A549 (cell line): ENCODE measurements around the gene CDRT15.
"Not testable (repeated sequence)": the region's sequence is repeated elsewhere in the genome, so short reads cannot be mapped to it uniquely, and the experiment has no call there.

ENCODE experiments used
- CEBPB ChIP-seq, 2 experiments: fragments of >200 bp in 1 of 2; sonication (Bioruptor Twin) in 1 of 2; formaldehyde crosslinking in 1 of 2; IDR thresholded peaks; 2 replicates each; pipeline ENCODE4 v1.6.1; 2012 to 2016
- CHD2 ChIP-seq: fragments of 150-350 bp; IDR thresholded peaks from 2 replicates; pipeline ENCODE4 v1.6.1; 2014; ENCODE audit warnings: low read length; ENCODE audit not compliant: partially characterized antibody
- HOXA7 ChIP-seq: fragments of 250-450 bp; sonication (Bioruptor Pico); IDR thresholded peaks from 2 replicates; pipeline ENCODE4 v1.5.0; 2020; ENCODE audit warnings: mild to moderate bottlenecking, moderate library complexity
- HOXB13 ChIP-seq: fragments of 250-450 bp; sonication (Bioruptor Pico); IDR thresholded peaks from 2 replicates; pipeline ENCODE4 v1.5.0; 2020; ENCODE audit warnings: low read depth, mild to moderate bottlenecking, moderate library complexity
- HOXB5 ChIP-seq: fragments of 250-450 bp; sonication (Bioruptor Pico); IDR thresholded peaks from 2 replicates; pipeline ENCODE4 v1.5.0; 2020; ENCODE audit warnings: mild to moderate bottlenecking, moderate library complexity
- NFE2L2 ChIP-seq: fragments of 150-350 bp; conservative IDR thresholded peaks from 2 replicates; pipeline ENCODE4 v1.6.1; 2014; ENCODE audit warnings: low read length
- NR3C1 ChIP-seq: fragments of >200 bp; sonication (Bioruptor Twin); formaldehyde crosslinking; IDR thresholded peaks from 3 replicates; pipeline ENCODE4 v1.6.1; 2017
- POLR2A ChIP-seq: IDR thresholded peaks from 2 replicates; pipeline ENCODE4 v1.6.1; 2012; ENCODE audit warnings: mild to moderate bottlenecking, low read length
- RFX5 ChIP-seq: fragments of 450-650 bp; IDR thresholded peaks from 2 replicates; pipeline ENCODE4 v1.7.1; 2014; ENCODE audit warnings: antibody characterized with exemption, mild to moderate bottlenecking, moderate library complexity
- RNF2 ChIP-seq: fragments of 200-600 bp; sonication (generic); IDR thresholded peaks from 2 replicates; pipeline ENCODE4 v1.6.1; 2016; ENCODE audit warnings: low read depth, mild to moderate bottlenecking, antibody characterized with exemption, moderate library complexity, borderline replicate concordance
- SREBF2 ChIP-seq: fragments of 450-650 bp; IDR thresholded peaks from 2 replicates; pipeline ENCODE4 v1.6.1; 2014; ENCODE audit warnings: mild to moderate bottlenecking, moderate library complexity
- USF2 ChIP-seq: fragments of 450-650 bp; IDR thresholded peaks from 2 replicates; pipeline ENCODE4 v1.6.1; 2014; ENCODE audit warnings: antibody characterized with exemption
- ZNF302 ChIP-seq: fragments of 250-450 bp; sonication (Bioruptor Pico); IDR thresholded peaks from 2 replicates; pipeline ENCODE4 v1.9.0; 2021; ENCODE audit warnings: inconsistent platforms, mild to moderate bottlenecking, moderate library complexity
- TF ChIP-seq, protein P1 (sequence below): fragments of >200 bp; sonication (Bioruptor Twin); formaldehyde crosslinking; IDR thresholded peaks from 3 replicates; pipeline ENCODE4 v1.5.1; 2016

GRCh38 chr17:14191469-14191868 lies 45.2 kb downstream of the CDRT15 start:
- TF ChIP-seq SREBF2; RNF2; NFE2L2; POLR2A; HOXB13; NR3C1; CEBPB (IDR thresholded peaks at IDR 0.05); HOXA7 (CRISPR knock-in tag); HOXB5 (CRISPR knock-in tag); ZNF302 (CRISPR knock-in tag); USF2; CHD2; RFX5: not testable (repeated sequence)
- TF ChIP-seq, protein P1, sequence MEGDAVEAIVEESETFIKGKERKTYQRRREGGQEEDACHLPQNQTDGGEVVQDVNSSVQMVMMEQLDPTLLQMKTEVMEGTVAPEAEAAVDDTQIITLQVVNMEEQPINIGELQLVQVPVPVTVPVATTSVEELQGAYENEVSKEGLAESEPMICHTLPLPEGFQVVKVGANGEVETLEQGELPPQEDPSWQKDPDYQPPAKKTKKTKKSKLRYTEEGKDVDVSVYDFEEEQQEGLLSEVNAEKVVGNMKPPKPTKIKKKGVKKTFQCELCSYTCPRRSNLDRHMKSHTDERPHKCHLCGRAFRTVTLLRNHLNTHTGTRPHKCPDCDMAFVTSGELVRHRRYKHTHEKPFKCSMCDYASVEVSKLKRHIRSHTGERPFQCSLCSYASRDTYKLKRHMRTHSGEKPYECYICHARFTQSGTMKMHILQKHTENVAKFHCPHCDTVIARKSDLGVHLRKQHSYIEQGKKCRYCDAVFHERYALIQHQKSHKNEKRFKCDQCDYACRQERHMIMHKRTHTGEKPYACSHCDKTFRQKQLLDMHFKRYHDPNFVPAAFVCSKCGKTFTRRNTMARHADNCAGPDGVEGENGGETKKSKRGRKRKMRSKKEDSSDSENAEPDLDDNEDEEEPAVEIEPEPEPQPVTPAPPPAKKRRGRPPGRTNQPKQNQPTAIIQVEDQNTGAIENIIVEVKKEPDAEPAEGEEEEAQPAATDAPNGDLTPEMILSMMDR = not testable (repeated sequence)
